BLaER1 (cell line): Measurements from ENCODE around the gene PLK4.

ENCODE experiments used
- H3K27ac ChIP-seq: shearing (Covaris generic); formaldehyde crosslinking; 2 replicates; pipeline ENCODE4 v1.8.1; 2022
- H3K27me3 ChIP-seq: shearing (Covaris generic); formaldehyde crosslinking; 2 replicates; pipeline ENCODE4 v1.8.1; 2022
- H3K36me3 ChIP-seq: shearing (Covaris generic); formaldehyde crosslinking; 2 replicates; pipeline ENCODE4 v1.8.1; 2022
- H3K4me1 ChIP-seq: shearing (Covaris generic); formaldehyde crosslinking; 2 replicates; pipeline ENCODE4 v1.8.1; 2022
- H3K4me2 ChIP-seq: shearing (Covaris generic); formaldehyde crosslinking; 2 replicates; pipeline ENCODE4 v1.8.1; 2022
- H3K4me3 ChIP-seq: shearing (Covaris generic); formaldehyde crosslinking; 2 replicates; pipeline ENCODE4 v1.8.1; 2022
- H3K9ac ChIP-seq: shearing (Covaris generic); formaldehyde crosslinking; 2 replicates; pipeline ENCODE4 v1.8.1; 2022
- H3K9me3 ChIP-seq: shearing (Covaris generic); formaldehyde crosslinking; 2 replicates; pipeline ENCODE4 v1.8.1; 2022
- H4K20me1 ChIP-seq: shearing (Covaris generic); formaldehyde crosslinking; 2 replicates; pipeline ENCODE4 v1.8.1; 2022
- Cebpa-rat ChIP-seq: shearing (Covaris generic); IDR thresholded peaks from 2 replicates; pipeline ENCODE4 v1.8.1; 2022

PLK4 gene

GRCh38 chr4:127880763-127881562, at the start of gene PLK4:
PLK4 (plus strand) TSS chr4:127880893; CDS start chr4:127881135, 242 bp downstream.
- Histone ChIP-seq H3K27ac (peak within 1 kb of the TSS; percentile 93), H3K4me2 (peak within 1 kb of the TSS; percentile 93), H3K9me3 (no peaks in the 10 kb centered on the region), H3K4me3 (peak within 1 kb of the TSS; percentile 94), H3K9ac (peak within 1 kb of the TSS; percentile 92), H3K27me3 (no peaks in the 10 kb centered on the region), H3K36me3 (peaks cover 31% of the 10 kb centered on the region), H4K20me1 (no peaks in the 10 kb centered on the region), H3K4me1 (peaks cover 29% of the 10 kb centered on the region)
- TF ChIP-seq Cebpa-rat, result no peak

GRCh38 chr4:127832585-127832984, 48.1 kb upstream of the PLK4 start:
- Histone ChIP-seq H3K4me1 (no peaks in the 10 kb centered on the region), H3K36me3 (no peaks in the 10 kb centered on the region), H4K20me1 (no peaks in the 10 kb centered on the region), H3K4me3 (no peak overlapping the region), H3K27me3 (no peaks in the 10 kb centered on the region), H3K9me3 (no peaks in the 10 kb centered on the region), H3K27ac (no peak overlapping the region), H3K4me2 (no peak overlapping the region), H3K9ac (no peak overlapping the region)
- TF ChIP-seq Cebpa-rat, result no peak

- no peaks in the 10 kb centered on the region for H3K27me3 ChIP-seq
- no peak overlapping the region for H3K27ac ChIP-seq
- H3K9ac ChIP-seq, result no peak overlapping the region
- no peak for TF ChIP-seq Cebpa-rat
- H3K4me3 ChIP-seq, result no peak overlapping the region
- no peaks in the 10 kb centered on the region for H3K4me1 ChIP-seq
- H4K20me1 ChIP-seq, result no peaks in the 10 kb centered on the region
- peaks cover 14% of the 10 kb centered on the region for H3K36me3 ChIP-seq
- no peak overlapping the region for H3K4me2 ChIP-seq
- H3K9me3 ChIP-seq, result peaks cover 23% of the 10 kb centered on the region
These were observed 36.7 kb upstream of the PLK4 start for GRCh38 chr4:127843704-127844600.

GRCh38 chr4:127844601-127845116, 36.0 kb upstream of the PLK4 start:
- no peaks in the 10 kb centered on the region for H4K20me1 ChIP-seq
- TF ChIP-seq Cebpa-rat, result no peak
- peaks cover 30% of the 10 kb centered on the region for H3K9me3 ChIP-seq
- H3K36me3 ChIP-seq, result peaks cover 14% of the 10 kb centered on the region
- H3K9ac ChIP-seq, result no peak overlapping the region
- no peaks in the 10 kb centered on the region for H3K27me3 ChIP-seq
- no peak overlapping the region for H3K4me3 ChIP-seq
- no peaks in the 10 kb centered on the region for H3K4me1 ChIP-seq
- H3K4me2 ChIP-seq, result no peak overlapping the region
- H3K27ac ChIP-seq, result no peak overlapping the region

- H3K27me3 ChIP-seq, result no peaks in the 10 kb centered on the region
- H3K4me1 ChIP-seq, result no peaks in the 10 kb centered on the region
- no peak overlapping the region for H3K27ac ChIP-seq
- no peak overlapping the region for H3K9ac ChIP-seq
- peaks cover 44% of the 10 kb centered on the region for H3K9me3 ChIP-seq
- no peaks in the 10 kb centered on the region for H4K20me1 ChIP-seq
- H3K4me2 ChIP-seq, result no peak overlapping the region
- no peak overlapping the region for H3K4me3 ChIP-seq
- TF ChIP-seq Cebpa-rat, result no peak
- H3K36me3 ChIP-seq, result peaks cover 14% of the 10 kb centered on the region
These were observed 34.6 kb upstream of the PLK4 start for GRCh38 chr4:127846061-127846460.

GRCh38 chr4:127846765-127847164, 33.9 kb upstream of the PLK4 start:
- H3K4me3 ChIP-seq, result no peak overlapping the region
- H3K36me3 ChIP-seq, result peaks cover 14% of the 10 kb centered on the region
- H3K9me3 ChIP-seq, result peaks cover 51% of the 10 kb centered on the region
- no peaks in the 10 kb centered on the region for H4K20me1 ChIP-seq
- H3K27me3 ChIP-seq, result no peaks in the 10 kb centered on the region
- H3K4me2 ChIP-seq, result no peak overlapping the region
- no peaks in the 10 kb centered on the region for H3K4me1 ChIP-seq
- no peak overlapping the region for H3K27ac ChIP-seq
- no peak overlapping the region for H3K9ac ChIP-seq
- TF ChIP-seq Cebpa-rat, result no peak

GRCh38 chr4:127849505-127850234, 31.0 kb upstream of the PLK4 start:
- no peaks in the 10 kb centered on the region for H3K27me3 ChIP-seq
- no peak overlapping the region for H3K9ac ChIP-seq
- no peaks in the 10 kb centered on the region; the same call in 1 of the 2 replicates for H3K36me3 ChIP-seq
- H3K4me1 ChIP-seq, result no peaks in the 10 kb centered on the region
- TF ChIP-seq Cebpa-rat, result no peak
- peak overlapping the region; percentile 1; the same call in 1 of the 2 replicates for H3K4me3 ChIP-seq
- H3K27ac ChIP-seq, result no peak overlapping the region
- no peaks in the 10 kb centered on the region for H4K20me1 ChIP-seq
- peaks cover 65% of the 10 kb centered on the region for H3K9me3 ChIP-seq
- no peak overlapping the region for H3K4me2 ChIP-seq

- Histone ChIP-seq H3K9ac (no peak overlapping the region), H3K36me3 (no peaks in the 10 kb centered on the region), H3K4me3 (no peak overlapping the region), H3K27me3 (no peaks in the 10 kb centered on the region), H4K20me1 (no peaks in the 10 kb centered on the region), H3K27ac (no peak overlapping the region), H3K9me3 (peaks cover 55% of the 10 kb centered on the region), H3K4me2 (no peak overlapping the region), H3K4me1 (peaks cover 10% of the 10 kb centered on the region)
- TF ChIP-seq Cebpa-rat, result no peak
These were observed 28.0 kb upstream of the PLK4 start for GRCh38 chr4:127852661-127853060.

- H3K9ac ChIP-seq, result no peak overlapping the region
- H3K4me2 ChIP-seq, result peak overlapping the region; percentile 31
- TF ChIP-seq Cebpa-rat, result no peak
- H3K4me1 ChIP-seq, result peaks cover 10% of the 10 kb centered on the region
- no peaks in the 10 kb centered on the region for H3K27me3 ChIP-seq
- H4K20me1 ChIP-seq, result no peaks in the 10 kb centered on the region
- no peak overlapping the region for H3K27ac ChIP-seq
- peaks cover 39% of the 10 kb centered on the region for H3K9me3 ChIP-seq
- H3K36me3 ChIP-seq, result no peaks in the 10 kb centered on the region
- no peak overlapping the region for H3K4me3 ChIP-seq
These were observed 24.4 kb upstream of the PLK4 start for GRCh38 chr4:127856196-127856812.
